Inflammatory macrophage treated with lipopolysaccharide for 1 hour (primary cell): ENCODE results near the gene FAM83G.

Experiments used
- DNase-seq, 2 donors: peaks; one replicate each; pipeline ENCODE4 v3.0.0-alpha.2; 2020 to 2022

Gene FAM83G

GRCh38 chr17:19005137-19005773 is 691 bp upstream of the FAM83G start:
- no peak for DNase-seq

DNA sequence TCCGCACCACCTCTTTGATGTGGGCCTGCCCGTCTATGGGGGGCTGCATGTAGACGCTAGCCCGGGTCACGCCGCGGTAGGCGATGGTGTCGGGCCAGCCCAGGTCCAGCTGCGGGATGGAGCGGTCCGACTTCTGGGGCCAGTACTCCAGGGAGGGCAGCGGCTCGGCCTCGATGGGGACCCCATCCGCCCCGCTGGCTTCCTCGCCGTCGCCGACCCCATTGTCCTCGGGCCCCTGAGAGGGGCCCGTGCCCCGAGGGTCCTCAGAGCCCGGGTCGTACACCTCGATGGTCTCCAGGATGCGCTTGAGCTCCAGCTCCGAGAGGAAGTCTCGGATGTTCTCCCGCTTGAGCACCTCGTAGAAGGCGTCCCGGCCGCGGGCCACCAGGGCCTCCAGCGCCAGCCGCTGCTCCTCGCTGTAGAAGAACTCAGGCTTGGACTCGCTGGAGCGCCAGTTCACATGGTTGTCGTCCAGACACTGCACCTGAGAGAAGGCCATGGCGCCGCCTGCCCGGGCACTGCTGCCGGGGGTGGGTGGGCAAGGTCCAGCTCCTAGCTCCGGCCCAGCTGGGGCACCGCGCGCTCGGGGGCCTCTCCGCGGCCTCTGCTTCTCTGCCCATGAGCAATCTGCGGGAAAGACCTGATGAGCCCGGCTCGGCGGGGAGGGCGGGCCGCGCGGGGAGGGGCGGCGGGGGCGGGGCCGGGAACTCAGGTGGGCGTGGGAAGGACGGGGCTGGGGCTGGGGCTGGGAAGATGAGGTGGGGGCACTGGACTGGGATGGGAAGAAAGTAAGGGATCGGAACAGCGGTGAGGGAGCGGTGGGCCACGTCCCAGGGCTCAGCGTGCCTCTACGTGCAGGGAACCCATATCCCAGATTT is 782 bp downstream of the FAM83G start:
- DNase-seq: peak; percentile 2 to 8

DNA sequence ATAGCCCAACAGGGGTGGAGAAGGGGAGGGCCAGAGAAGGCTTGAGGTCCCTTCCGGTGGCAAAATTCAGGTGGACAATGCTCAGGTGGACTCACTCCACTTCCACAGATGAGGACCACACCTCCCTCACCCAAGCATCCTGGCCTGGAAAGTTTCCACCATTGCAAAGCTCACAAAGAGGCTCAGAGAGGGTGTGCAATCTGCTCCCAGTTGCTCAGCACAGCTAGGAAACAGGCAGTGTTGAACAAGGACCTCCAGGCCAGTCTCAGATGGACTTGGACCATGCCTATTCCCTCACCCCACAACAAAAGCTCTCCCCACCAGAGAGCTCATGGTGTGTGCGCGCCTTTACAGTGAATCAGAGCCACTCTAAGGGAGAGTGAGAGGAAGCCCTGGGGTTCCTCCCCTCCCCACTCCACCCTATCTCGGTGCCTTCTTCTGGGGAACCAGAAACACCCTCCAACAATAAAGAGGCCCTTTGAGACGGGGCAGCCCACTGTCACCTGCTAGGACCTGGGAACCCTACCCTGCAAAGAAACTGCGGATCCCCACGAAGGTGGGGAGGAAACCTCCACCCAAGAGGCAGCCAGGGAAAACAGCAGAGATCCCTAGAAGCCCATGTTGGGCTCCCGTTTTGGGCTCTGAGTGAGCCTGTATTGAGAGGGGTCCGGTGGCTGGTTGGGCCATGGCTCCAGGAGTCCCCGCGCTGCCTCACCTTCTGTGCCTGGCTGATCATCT is 1.6 kb downstream of the FAM83G start:
- no peak for DNase-seq

DNA sequence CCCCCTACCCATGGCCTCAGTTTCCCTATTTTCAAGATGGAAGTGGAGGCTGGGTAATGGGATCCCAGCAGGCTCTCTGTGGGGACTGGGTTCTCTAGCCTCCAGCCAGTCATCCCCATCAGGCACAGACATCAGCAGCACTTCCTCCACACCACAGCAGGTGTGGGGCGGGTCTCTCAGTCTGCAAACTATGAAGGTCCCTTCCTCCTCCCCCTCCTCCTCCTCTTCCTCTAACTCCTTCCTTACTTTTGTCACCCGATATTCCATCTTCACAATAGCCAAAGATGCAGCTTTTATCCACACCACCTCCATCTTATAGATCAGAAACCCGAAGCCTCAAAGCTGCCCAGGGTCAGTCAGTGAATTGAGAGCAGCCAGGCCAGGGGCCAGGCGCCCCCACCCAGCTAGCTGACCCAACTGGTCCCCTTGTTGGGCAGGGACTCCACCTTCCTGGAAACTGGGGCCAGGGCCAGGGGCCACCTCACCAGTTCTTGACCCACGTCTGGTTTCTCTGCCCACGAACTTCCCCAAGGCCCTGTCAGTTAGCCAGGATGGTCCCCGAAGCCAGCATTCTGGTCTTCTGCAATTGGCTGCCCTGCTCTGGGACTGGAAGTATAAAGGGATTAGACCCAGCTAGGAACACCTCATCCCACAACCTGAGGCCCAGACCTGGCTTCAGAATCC is 2.5 kb downstream of the FAM83G start:
- DNase-seq: peak; percentile 6 to 8

GRCh38 chr17:19000531-19001325 is 3.8 kb downstream of the FAM83G start:
- no peak for DNase-seq

GRCh38 chr17:18999911-19000310 is 4.7 kb downstream of the FAM83G start:
- no peak for DNase-seq

DNA sequence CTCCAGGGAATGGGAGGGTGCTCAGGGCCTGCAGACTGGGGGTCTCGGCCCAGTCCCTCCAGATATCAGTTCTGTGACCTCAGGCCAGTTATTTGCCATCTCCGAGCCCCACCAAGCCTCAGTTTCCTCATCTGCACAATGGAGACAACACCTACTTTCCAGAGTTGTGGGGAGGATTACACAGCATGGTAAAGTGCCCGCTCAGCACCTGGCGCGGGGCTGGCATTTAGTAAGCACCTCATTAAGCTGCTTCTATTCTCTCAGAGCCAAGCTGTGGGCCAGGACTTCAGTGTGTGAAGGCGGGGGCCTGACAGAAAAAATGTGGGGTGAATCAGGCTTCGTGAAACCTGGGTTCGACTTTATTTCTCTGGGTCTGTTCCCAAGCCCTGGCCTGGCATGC is 5.2 kb downstream of the FAM83G start:
- DNase-seq: no peak

DNA sequence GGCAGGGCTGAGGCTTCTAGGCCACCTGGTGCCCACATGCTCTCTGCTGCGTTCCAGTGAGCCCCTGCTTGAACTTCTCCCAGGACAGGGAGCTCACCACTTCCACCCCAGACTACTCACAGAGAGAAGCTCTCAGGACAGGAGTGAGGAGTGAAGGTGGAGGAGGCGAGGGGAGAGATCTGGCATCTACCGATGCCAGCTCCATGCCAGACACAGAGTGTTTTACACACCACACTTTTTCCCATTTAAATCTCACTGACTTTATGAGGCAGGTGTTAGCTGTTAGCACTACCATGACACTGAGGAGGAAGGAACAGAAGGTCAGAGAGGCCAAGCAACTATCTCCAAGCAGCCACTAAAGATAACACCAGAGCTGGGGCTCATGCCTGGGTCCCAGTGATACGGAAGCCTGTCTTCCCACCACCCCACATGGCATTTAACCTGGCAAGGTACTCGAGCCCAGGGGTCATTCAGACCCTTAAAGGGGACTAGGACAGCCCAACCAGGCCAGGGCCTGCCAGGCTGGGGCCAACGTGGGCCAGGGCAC is 6.8 kb downstream of the FAM83G start:
- no peak for DNase-seq

- no peak for DNase-seq
Measured at GRCh38 chr17:18996458-18996857, 8.1 kb downstream of the FAM83G start.

DNA sequence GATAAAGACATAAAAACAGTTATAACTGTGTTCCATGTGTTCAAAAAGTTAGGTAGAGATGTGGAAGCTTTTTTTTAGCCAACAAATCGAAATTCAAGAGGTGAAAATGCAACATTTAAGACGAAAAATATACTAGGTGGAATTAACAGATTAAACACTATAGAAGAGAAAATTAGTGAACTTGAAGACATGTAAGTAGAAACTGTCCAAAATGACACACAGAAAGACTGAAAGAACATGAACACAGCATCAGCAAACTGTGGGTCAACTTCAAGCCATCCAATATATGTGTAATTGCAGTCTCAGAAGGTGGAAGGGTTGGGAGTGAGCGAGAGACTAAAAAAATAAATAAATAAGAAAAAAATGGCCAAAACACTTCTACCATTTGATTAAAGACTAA is 9.3 kb downstream of the FAM83G start:
- no peak for DNase-seq

DNA sequence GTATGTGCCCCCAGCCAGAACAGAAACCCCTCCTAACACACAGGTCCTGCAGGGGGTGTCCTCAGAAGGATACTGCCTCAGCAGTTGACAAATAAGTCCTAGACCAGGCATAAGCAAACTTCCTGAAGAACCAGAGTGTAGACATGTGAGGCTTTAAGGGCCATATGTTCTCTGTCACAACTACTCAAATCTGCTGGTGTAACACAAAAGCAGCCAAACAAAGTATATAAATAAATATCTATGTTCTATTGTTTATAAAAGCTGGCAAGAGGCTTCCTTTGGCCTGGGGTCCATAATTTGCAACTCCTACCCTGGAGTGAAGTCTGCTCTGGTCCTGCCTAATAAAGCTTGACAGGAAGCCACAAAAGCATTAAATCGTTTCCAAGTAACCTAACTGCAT is 9.9 kb downstream of the FAM83G start:
- no peak for DNase-seq

- DNase-seq: no peak
Measured at GRCh38 chr17:18993905-18994526, 10.5 kb downstream of the FAM83G start.

GRCh38 chr17:18992454-18993130 is 12.0 kb downstream of the FAM83G start:
- no peak for DNase-seq

- no peak for DNase-seq
Measured at GRCh38 chr17:18991531-18992315, 12.8 kb downstream of the FAM83G start.

DNA sequence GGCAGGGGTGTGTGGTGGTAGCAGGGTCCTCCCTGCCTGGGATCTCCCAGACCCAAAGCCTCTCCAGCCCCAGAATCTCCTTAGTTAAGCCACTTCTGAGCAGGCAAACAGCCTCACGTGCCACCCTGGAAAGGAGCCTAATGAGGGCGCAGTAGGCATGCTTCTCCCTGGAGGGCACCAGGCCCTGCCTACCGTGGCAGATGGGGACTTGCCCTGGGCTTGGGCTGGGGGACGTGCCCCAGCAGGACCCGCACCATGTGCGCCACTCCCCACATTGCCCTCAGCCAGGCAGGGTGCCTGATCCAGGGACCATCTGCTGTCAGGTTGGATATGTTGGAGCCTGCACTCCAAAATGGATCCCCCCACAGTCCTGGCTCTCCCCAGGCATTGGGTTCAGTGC is 14.2 kb downstream of the FAM83G start:
- DNase-seq: no peak

DNA sequence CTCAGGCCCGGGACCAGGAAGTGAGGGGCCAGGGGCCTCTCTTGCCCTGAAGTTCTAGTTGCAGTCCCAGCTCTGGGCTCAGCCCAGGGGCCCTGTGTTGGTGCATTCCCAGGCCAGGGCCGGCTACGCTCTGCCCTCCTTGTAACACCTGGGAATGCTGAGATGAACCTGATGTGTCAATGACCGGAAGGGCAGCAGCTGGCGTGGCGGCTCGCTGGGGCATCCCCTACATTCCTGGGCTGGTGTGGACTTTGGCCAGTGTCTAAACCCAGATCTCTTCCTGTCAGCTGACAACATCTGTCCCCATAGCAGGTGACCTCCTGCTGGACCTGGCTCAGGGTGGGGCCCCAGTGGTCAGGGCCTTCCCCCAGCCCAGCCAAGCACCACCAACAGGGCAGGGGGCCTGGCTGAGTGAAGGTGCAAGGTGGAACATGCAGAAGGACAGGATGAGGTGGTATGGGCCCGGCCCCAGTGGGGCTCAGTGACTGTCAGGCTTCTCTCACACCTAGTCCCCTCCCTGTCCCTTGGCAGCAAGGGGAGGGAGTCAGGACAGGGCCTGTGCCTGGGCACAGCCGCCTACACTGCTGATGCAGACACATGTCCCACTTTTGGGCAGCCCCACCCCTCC is 15.9 kb downstream of the FAM83G start:
- no peak for DNase-seq

GRCh38 chr17:18987862-18988545 is 16.6 kb downstream of the FAM83G start:
- DNase-seq: no peak

- DNase-seq: no peak
Measured at GRCh38 chr17:18987230-18987610, 17.3 kb downstream of the FAM83G start.
